Skeletal muscle cell (primary cell): ENCODE results near the gene TMEM235.

Experiments
- DNase-seq: peaks from one replicate; pipeline ENCODE4 v3.0.0-alpha.2; 2010; ENCODE audit warnings: low read depth
- H3K4me3 ChIP-seq: 2 replicates; pipeline ENCODE4 v1.5.1; 2011; ENCODE audit warnings: low read depth, mild to moderate bottlenecking, control low read depth, low read length, moderate library complexity

The TMEM235 gene

GRCh38 chr17:78230996-78231935 lies at the start of gene TMEM235:
TSS of gene TMEM235 (plus strand) at chr17:78231631. CDS start at chr17:78232024, 393 bp downstream.
- DNase-seq: no peak
- H3K4me3 ChIP-seq: no peak within 1 kb of the TSS

- no peak for DNase-seq
- no peak overlapping the region for H3K4me3 ChIP-seq
Measured at GRCh38 chr17:78182504-78182903, 48.9 kb upstream of the TMEM235 start.

GRCh38 chr17:78183916-78184315 lies 47.5 kb upstream of the TMEM235 start:
- DNase-seq: no peak
- H3K4me3 ChIP-seq: no peak overlapping the region

- DNase-seq: no peak
- no peak overlapping the region for H3K4me3 ChIP-seq
Measured at GRCh38 chr17:78184351-78184750, 47.1 kb upstream of the TMEM235 start.

- H3K4me3 ChIP-seq: no peak overlapping the region
- DNase-seq: no peak
Measured at GRCh38 chr17:78184868-78185267, 46.6 kb upstream of the TMEM235 start.

- H3K4me3 ChIP-seq: peak overlapping the region; percentile 77
- DNase-seq: no peak
Measured at GRCh38 chr17:78185981-78186691, 45.3 kb upstream of the TMEM235 start.

GRCh38 chr17:78186692-78187595 lies 44.5 kb upstream of the TMEM235 start, which contains the start of the genes AFMID and TK1:
TSS of gene AFMID (plus strand) at chr17:78187362. CDS start at chr17:78187371, 9 bp downstream.
TSS of gene TK1 (minus strand) at chr17:78187052. CDS start at chr17:78186994, 58 bp downstream.
- peak; percentile 88 for DNase-seq
- H3K4me3 ChIP-seq: peak within 1 kb of the TSS; percentile 77

GRCh38 chr17:78196716-78197115 lies 34.7 kb upstream of the TMEM235 start:
- no peak overlapping the region for H3K4me3 ChIP-seq
- DNase-seq: no peak

- DNase-seq: no peak
- no peak overlapping the region for H3K4me3 ChIP-seq
Measured at GRCh38 chr17:78197147-78197832, 34.1 kb upstream of the TMEM235 start.

- no peak for DNase-seq
- no peak overlapping the region for H3K4me3 ChIP-seq
Measured at GRCh38 chr17:78200451-78200850, 31.0 kb upstream of the TMEM235 start.

GRCh38 chr17:78202666-78203065 lies 28.8 kb upstream of the TMEM235 start:
- no peak overlapping the region for H3K4me3 ChIP-seq
- DNase-seq: no peak

- H3K4me3 ChIP-seq: no peak overlapping the region
- no peak for DNase-seq
Measured at GRCh38 chr17:78204387-78205123, 26.9 kb upstream of the TMEM235 start.

- no peak for DNase-seq
Measured at GRCh38 chr17:78205124-78205775, 26.2 kb upstream of the TMEM235 start.

GRCh38 chr17:78206298-78206697 lies 25.1 kb upstream of the TMEM235 start:
- no peak for DNase-seq
- no peak overlapping the region for H3K4me3 ChIP-seq

More at GRCh38 chr17:78205124-78205775, 26.2 kb upstream of the TMEM235 start:
- H3K4me3 ChIP-seq: no peak overlapping the region

- DNase-seq: no peak
- no peak overlapping the region for H3K4me3 ChIP-seq
Measured at GRCh38 chr17:78208486-78208885, 22.9 kb upstream of the TMEM235 start.

GRCh38 chr17:78210111-78210510 lies 21.3 kb upstream of the TMEM235 start:
- H3K4me3 ChIP-seq: no peak overlapping the region
- DNase-seq: no peak

- no peak for DNase-seq
Measured at GRCh38 chr17:78211032-78211431, 20.4 kb upstream of the TMEM235 start.

More at GRCh38 chr17:78211032-78211431, 20.4 kb upstream of the TMEM235 start:
- H3K4me3 ChIP-seq: no peak overlapping the region
